Activated T-cell treated with anti-CD3 and anti-CD28 coated beads, Interleukin-2, amount 50 U/mL, for 4 hours (primary cell): ENCODE data around the gene CBR3. TPM values are rescaled to one million over a fixed set of nuclear protein-coding genes. Genes with fewer than 3 reads are reported as not detected.
"Not testable (repeated sequence)": the region's sequence is repeated elsewhere in the genome, so short reads cannot be mapped to it uniquely, and the experiment has no call there.

Experiments used
- ATAC-seq, 2 donors: fragments of 200-7000 bp; cut with Tn5 transposase; one replicate each; pipeline ENCODE4 v1.10.0; 2021
- DNase-seq: peaks from one replicate; pipeline ENCODE4 v3.0.0-alpha.2; 2020
- H3K27me3 Mint-ChIP-seq: one replicate; pipeline ENCODE4 v1.8.0; 2021; ENCODE audit warnings: low read depth, mixed read lengths
- H3K36me3 Mint-ChIP-seq: one replicate; pipeline ENCODE4 v1.8.0; 2022; ENCODE audit warnings: mixed read lengths; ENCODE audit not compliant: insufficient read depth
- H3K4me1 Mint-ChIP-seq: one replicate; pipeline ENCODE4 v1.8.0; 2021; ENCODE audit warnings: low read depth, mixed read lengths
- H3K4me3 Mint-ChIP-seq: one replicate; pipeline ENCODE4 v1.8.0; 2021; ENCODE audit warnings: mild to moderate bottlenecking, moderate library complexity, mixed read lengths
- H3K9me3 Mint-ChIP-seq: one replicate; pipeline ENCODE4 v1.8.0; 2021; ENCODE audit warnings: mixed read lengths
- total RNA-seq, 3 donors: library from RNA; stranded (reverse); gene quantifications; one replicate each; pipeline ENCODE4 v1.2.1, GENCODE V29; 2021

The CBR3 gene
- total RNA-seq, 3 donors from 2014 or later = 3.6 to 7.6 (median 6.7) TPM

DNA sequence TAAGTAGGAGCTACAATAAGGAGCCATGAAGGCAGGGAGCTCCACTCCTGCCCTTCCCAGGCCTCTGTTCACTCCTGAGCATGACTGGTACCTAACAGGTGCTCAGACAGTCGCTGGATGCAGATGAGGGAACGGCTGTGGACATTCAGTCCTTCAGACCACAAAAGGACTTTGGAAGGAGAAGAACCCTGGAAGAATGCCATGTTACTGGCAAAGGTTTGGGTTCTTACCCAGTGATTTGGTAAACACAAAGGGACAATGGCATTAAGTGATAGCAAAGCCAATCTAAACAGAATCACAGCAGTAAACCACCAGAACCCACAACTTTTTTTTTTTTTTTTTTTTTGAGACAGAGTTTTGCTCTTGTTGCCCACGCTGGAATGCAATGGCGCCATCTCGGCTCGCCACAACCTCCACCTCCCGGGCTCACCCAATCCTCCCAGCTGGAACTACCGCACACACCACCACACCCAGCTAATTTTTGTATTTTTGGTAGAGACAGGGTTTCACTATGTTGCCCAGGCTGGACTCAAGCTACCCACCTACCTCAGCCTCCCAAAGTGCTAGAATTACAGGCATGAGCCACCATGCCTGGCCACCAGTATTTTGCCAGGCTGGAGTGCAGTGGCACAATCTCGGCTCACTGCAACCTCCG is 7.5 kb upstream of the CBR3 start:
- Mint-ChIP-seq H3K4me1 (peaks cover 14% of the 10 kb centered on the region), H3K27me3 (no peaks in the 10 kb centered on the region), H3K9me3 (no peaks in the 10 kb centered on the region), H3K36me3 (no peaks in the 10 kb centered on the region), H3K4me3 (no peak overlapping the region)
- DNase-seq (no peak), ATAC-seq (no peak)

GRCh38 chr21:36127977-36128376 is 6.9 kb upstream of the CBR3 start:
- no peaks in the 10 kb centered on the region for H3K27me3 Mint-ChIP-seq
- no peak overlapping the region for H3K4me3 Mint-ChIP-seq
- no peak for DNase-seq
- ATAC-seq = no peak
- H3K4me1 Mint-ChIP-seq = peaks cover 14% of the 10 kb centered on the region
- H3K9me3 Mint-ChIP-seq = no peaks in the 10 kb centered on the region
- H3K36me3 Mint-ChIP-seq = no peaks in the 10 kb centered on the region

DNA sequence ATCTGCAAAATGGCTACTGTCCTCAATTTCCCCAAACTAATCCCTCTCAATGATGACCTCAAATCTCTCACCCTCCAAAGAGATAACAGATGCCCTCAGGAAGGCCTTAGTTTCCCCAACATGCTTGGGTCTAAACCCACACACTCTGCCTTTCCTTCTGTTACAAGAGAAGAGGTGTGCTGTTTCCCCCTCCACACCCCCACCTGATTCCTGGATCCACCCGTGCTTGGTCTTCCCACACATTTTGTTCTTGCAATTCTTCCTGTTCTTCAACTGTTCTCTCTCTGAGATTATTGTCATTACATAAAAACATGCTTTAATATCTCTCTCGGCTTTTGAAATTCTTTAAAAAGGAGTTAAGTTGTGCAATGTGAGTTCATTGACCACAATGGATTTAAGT is 5.7 kb upstream of the CBR3 start:
- peaks cover 19% of the 10 kb centered on the region for H3K4me1 Mint-ChIP-seq

DNA sequence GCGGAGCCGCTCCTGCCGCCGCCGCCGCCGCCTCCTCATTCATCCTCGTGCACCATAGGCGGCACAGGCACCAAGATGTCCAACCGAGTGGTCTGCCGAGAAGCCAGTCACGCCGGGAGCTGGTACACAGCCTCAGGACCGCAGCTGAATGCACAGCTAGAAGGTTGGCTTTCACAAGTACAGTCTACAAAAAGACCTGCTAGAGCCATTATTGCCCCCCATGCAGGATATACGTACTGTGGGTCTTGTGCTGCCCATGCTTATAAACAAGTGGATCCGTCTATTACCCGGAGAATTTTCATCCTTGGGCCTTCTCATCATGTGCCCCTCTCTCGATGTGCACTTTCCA is 4.5 kb upstream of the CBR3 start:
- not testable (repeated sequence) for H3K27me3 Mint-ChIP-seq, ATAC-seq, H3K9me3 Mint-ChIP-seq, DNase-seq, H3K36me3 Mint-ChIP-seq
- Mint-ChIP-seq H3K4me1 (peaks cover 24% of the 10 kb centered on the region), H3K4me3 (peak overlapping the region; percentile 82)

More for the DNA sequence above, 5.7 kb upstream of the CBR3 start:
- DNase-seq = no peak
- Mint-ChIP-seq H3K27me3 (no peaks in the 10 kb centered on the region), H3K9me3 (no peaks in the 10 kb centered on the region), H3K4me3 (peak overlapping the region; percentile 55), H3K36me3 (no peaks in the 10 kb centered on the region)
- no peak for ATAC-seq

DNA sequence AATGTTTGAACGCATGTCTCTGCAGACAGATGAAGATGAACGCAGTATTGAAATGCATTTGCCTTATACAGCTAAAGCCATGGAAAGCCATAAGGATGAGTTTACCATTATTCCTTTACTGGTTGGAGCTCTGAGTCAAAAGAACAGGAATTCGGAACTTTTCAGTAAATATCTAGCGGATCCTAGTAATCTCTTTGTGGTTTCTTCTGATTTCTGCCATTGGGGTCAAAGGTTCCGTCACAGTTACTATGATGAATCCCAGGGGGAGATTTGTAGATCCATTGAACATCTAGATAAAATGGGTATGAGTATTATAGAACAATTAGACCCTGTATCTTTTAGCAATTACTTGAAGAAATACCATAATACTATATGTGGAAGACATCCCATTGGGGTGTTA is 4.0 kb upstream of the CBR3 start:
- not testable (repeated sequence) for DNase-seq, H3K27me3 Mint-ChIP-seq, ATAC-seq, H3K4me3 Mint-ChIP-seq, H3K36me3 Mint-ChIP-seq, H3K9me3 Mint-ChIP-seq
- peaks cover 21% of the 10 kb centered on the region for H3K4me1 Mint-ChIP-seq

- H3K9me3 Mint-ChIP-seq = no peaks in the 10 kb centered on the region
- H3K36me3 Mint-ChIP-seq = no peaks in the 10 kb centered on the region
- H3K4me3 Mint-ChIP-seq = no peak overlapping the region
- ATAC-seq (no peak), DNase-seq (no peak)
- H3K27me3 Mint-ChIP-seq = no peaks in the 10 kb centered on the region
- H3K4me1 Mint-ChIP-seq = peaks cover 24% of the 10 kb centered on the region
Observed at GRCh38 chr21:36132696-36133095, 2.2 kb upstream of the CBR3 start.

GRCh38 chr21:36135391-36136102 is 668 bp downstream of the CBR3 start:
- ATAC-seq = peak; percentile 76 to 82
- peaks cover 19% of the 10 kb centered on the region for H3K4me1 Mint-ChIP-seq

GRCh38 chr21:36139791-36140190 is 4.9 kb downstream of the CBR3 start:
- not testable (repeated sequence) for H3K4me3 Mint-ChIP-seq, H3K27me3 Mint-ChIP-seq, H3K9me3 Mint-ChIP-seq, H3K36me3 Mint-ChIP-seq, DNase-seq, ATAC-seq
- H3K4me1 Mint-ChIP-seq = peaks cover 20% of the 10 kb centered on the region

More at GRCh38 chr21:36135391-36136102, 668 bp downstream of the CBR3 start:
- Mint-ChIP-seq H3K36me3 (peaks cover 2% of the 10 kb centered on the region), H3K27me3 (no peaks in the 10 kb centered on the region), H3K4me3 (peak overlapping the region; percentile 89), H3K9me3 (no peaks in the 10 kb centered on the region)
- DNase-seq = peak; percentile 32

DNA sequence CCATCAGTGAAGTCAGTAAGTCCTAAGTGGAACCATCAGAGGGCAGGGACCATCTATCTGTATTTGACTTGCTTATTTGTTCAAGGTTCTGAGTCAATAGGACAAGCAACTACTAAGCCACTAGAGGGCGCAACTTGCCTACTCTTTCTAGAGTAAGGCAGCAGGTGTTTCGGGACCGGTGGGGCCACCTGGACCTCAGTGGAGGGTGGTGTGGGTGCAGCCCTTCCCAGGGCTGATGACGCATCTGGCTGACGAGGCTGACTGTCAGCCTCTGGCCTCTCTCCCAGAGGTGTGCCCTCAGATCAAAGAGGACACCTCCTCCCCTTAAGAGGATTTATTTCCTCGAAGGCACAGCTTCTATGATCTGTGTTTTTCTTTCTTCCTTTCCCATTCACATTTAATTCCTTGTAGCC is 6.6 kb downstream of the CBR3 start:
- Mint-ChIP-seq H3K9me3 (no peaks in the 10 kb centered on the region), H3K4me1 (peaks cover 23% of the 10 kb centered on the region), H3K36me3 (peaks cover 4% of the 10 kb centered on the region), H3K4me3 (no peak overlapping the region), H3K27me3 (no peaks in the 10 kb centered on the region)
- peak; percentile 93 to 94 for ATAC-seq
- DNase-seq = peak; percentile 87

GRCh38 chr21:36144233-36144632 is 9.4 kb downstream of the CBR3 start:
- not testable (repeated sequence) for H3K27me3 Mint-ChIP-seq

GRCh38 chr21:36145259-36145658 is 10.4 kb downstream of the CBR3 start:
- no peaks in the 10 kb centered on the region for H3K9me3 Mint-ChIP-seq
- peaks cover 38% of the 10 kb centered on the region for H3K4me1 Mint-ChIP-seq
- H3K4me3 Mint-ChIP-seq = no peak overlapping the region
- H3K27me3 Mint-ChIP-seq = no peaks in the 10 kb centered on the region
- DNase-seq = no peak
- peaks cover 2% of the 10 kb centered on the region for H3K36me3 Mint-ChIP-seq
- no peak for ATAC-seq

More at GRCh38 chr21:36144233-36144632, 9.4 kb downstream of the CBR3 start:
- not testable (repeated sequence) for H3K36me3 Mint-ChIP-seq, DNase-seq, H3K4me3 Mint-ChIP-seq, H3K9me3 Mint-ChIP-seq, ATAC-seq
- H3K4me1 Mint-ChIP-seq = peaks cover 27% of the 10 kb centered on the region

GRCh38 chr21:36147911-36148310 is 13.0 kb downstream of the CBR3 start:
- Mint-ChIP-seq H3K4me1 (peaks cover 34% of the 10 kb centered on the region), H3K27me3 (no peaks in the 10 kb centered on the region), H3K4me3 (no peak overlapping the region), H3K36me3 (no peaks in the 10 kb centered on the region), H3K9me3 (no peaks in the 10 kb centered on the region)
- no peak for DNase-seq
- ATAC-seq = no peak

DNA sequence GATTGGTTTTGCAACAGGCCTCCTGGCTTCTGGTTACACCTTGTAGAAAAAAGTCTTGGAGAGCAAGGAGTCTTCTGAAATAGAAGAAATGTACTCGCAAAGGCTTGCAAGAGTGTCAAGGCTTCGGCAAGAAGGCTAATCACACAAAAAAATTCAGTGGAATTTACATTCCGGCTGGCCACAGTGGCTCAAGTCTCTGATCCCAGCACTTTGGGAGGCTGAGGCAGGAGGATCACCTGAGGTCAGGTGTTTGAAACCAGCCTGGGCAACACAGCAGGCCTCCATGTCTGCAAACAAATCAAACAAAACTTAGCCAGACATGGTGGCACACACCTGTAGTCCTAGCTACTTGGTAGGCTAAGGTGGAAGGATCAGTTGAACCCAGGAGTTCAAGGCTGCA is 14.0 kb downstream of the CBR3 start:
- DNase-seq = no peak
- H3K9me3 Mint-ChIP-seq = no peaks in the 10 kb centered on the region
- H3K36me3 Mint-ChIP-seq = no peaks in the 10 kb centered on the region
- H3K4me3 Mint-ChIP-seq = no peak overlapping the region
- no peaks in the 10 kb centered on the region for H3K27me3 Mint-ChIP-seq
- peaks cover 37% of the 10 kb centered on the region for H3K4me1 Mint-ChIP-seq
- ATAC-seq = no peak

DNA sequence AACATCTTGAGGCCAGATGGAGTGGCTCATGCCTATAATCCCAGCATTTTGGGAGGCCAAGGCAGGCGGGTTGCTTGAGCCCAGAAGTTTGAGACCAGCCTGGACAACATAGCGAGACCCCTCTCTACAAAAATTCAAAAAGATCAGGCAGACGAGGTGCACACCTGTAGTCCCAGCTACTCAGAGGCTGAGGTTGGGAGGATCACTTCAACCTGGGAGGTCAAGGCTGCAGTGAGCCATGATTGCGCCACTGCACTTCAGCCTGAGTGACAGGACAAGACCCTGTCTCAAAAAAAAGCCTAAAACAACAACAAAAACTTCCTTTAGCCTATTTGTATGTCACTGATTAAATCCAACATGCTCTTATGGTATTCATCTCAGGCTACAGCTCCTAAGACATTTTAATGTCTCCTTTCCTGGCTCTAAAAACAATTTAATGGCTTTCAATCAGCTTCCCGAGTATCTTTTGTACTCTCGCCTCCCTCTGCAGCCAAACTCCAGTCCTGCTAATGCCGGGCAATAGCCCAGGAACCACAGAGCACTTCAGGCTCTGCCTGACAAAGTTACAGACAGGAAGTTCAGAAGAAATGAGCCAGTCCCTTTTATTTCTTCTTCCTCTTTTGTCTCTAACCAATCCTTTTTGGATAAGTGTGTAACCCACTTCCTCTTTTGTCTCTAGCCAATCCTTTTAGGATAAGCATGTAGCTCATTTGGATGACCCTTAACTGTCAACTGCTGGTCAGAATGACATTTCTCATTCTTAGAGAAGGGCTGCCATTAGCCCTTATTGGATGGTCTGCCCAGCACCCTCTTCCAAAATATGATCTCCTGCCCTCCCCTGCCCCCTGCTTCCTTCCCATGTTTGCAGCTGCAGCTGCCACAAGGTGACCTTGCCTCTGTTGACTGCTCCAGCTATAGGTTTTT is 15.2 kb downstream of the CBR3 start:
- Mint-ChIP-seq H3K4me3 (peak overlapping the region; percentile 33), H3K36me3 (no peaks in the 10 kb centered on the region), H3K27me3 (no peaks in the 10 kb centered on the region), H3K9me3 (no peaks in the 10 kb centered on the region), H3K4me1 (peaks cover 37% of the 10 kb centered on the region)
- ATAC-seq (peak; percentile 10 to 50), DNase-seq (no peak)
